Bronchus fibroblast of lung (primary cell): ENCODE data around the gene NR3C2. TPM values are rescaled to one million over a fixed set of nuclear protein-coding genes. Genes with fewer than 3 reads are reported as not detected.

Experiments
- total RNA-seq: library from RNA; depleted of rRNA; stranded (reverse); fragments of >200 nt; gene quantifications from 2 replicates; pipeline ENCODE4 v1.2.3, GENCODE V29; 2015

Gene NR3C2
- 0.15 and 0.17 TPM in 2 replicates for total RNA-seq

GRCh38 chr4:148441986-148442831, at the start of gene NR3C2:
TSS of gene NR3C2 (minus strand) at chr4:148442414.

